K562 (cell line): ENCODE results near the gene TMEM114. TPM values are rescaled to one million over a fixed set of nuclear protein-coding genes. Genes with fewer than 3 reads are reported as not detected.

Experiments
- polyA plus RNA-seq, 8 experiments: library from polyadenylated mRNA; depleted of rRNA in 4 of 8; stranded (reverse) in 5 of 8; unstranded in 3 of 8; fragments of >200 nt; fragmentation: Nextera tagmentation in 2 of 8; fragmentation: Illumina TruSeq in 1 of 8; extraction: Ambion mirVana in 2 of 8; extraction: Trizol in 1 of 8; gene quantifications; 2 replicates each; pipeline versions ENCODE4 v1.2.1 to v1.2.3, GENCODE V29; 2011 to 2014; ENCODE audit warnings: inconsistent platforms in 1 of 8, missing spikeins in 1 of 8
- total RNA-seq, 7 experiments: library from RNA; depleted of rRNA in 6 of 7; stranded (reverse); fragments of >200 nt in 6 of 7; fragmentation: Illumina TruSeq in 2 of 7; extraction: Trizol in 2 of 7; gene quantifications; 2 replicates each; pipeline versions ENCODE4 v1.2.1 to v1.2.3, GENCODE V29; 2011 to 2021; ENCODE audit warnings: low replicate concordance in 1 of 7
- TF ChIP-seq, protein P1 (sequence below): fragments of 450-650 bp; IDR thresholded peaks from 2 replicates; pipeline ENCODE4 v1.6.1; 2016; ENCODE audit warnings: mild to moderate bottlenecking, moderate library complexity
- TF ChIP-seq, protein P2 (sequence below), 2 experiments: fragments of 250-450 bp in 1 of 2; fragments of 450-650 bp in 1 of 2; sonication (Bioruptor Pico) in 1 of 2; IDR thresholded peaks; 2 replicates each; pipeline versions ENCODE4 v1.6.1 to v1.8.0; 2016 to 2021; ENCODE audit warnings: mild to moderate bottlenecking in 2 of 2, moderate library complexity in 2 of 2, missing compliant biosample characterization in 1 of 2, missing genetic modification characterization in 1 of 2

The TMEM114 gene
- total and polyA plus RNA-seq, 9 of the 15 experiments (the other 6 are each of a cell fraction or from before 2014, with no cell fraction given), result not detected

DNA sequence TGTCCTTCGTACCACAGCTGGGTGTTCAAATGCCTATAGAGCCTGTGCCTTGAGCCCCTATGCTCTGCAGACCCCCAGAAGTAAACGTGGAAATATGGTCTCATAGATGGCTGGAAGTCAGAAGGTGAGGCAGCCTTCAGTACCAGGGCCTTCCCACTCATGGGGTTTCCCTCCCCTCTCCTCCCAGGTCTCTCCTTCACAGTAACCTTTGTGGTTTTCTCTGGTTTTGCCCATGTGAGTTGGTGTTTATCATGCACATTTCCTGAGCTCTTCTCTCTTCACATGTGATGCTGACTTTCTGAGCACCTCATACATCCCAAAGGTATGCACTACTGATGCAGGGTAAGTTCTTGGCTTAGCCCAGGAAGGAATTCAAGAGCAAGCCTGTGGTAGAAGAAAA lies 35.4 kb downstream of the TMEM114 start (continued):
- TF ChIP-seq, protein P1, sequence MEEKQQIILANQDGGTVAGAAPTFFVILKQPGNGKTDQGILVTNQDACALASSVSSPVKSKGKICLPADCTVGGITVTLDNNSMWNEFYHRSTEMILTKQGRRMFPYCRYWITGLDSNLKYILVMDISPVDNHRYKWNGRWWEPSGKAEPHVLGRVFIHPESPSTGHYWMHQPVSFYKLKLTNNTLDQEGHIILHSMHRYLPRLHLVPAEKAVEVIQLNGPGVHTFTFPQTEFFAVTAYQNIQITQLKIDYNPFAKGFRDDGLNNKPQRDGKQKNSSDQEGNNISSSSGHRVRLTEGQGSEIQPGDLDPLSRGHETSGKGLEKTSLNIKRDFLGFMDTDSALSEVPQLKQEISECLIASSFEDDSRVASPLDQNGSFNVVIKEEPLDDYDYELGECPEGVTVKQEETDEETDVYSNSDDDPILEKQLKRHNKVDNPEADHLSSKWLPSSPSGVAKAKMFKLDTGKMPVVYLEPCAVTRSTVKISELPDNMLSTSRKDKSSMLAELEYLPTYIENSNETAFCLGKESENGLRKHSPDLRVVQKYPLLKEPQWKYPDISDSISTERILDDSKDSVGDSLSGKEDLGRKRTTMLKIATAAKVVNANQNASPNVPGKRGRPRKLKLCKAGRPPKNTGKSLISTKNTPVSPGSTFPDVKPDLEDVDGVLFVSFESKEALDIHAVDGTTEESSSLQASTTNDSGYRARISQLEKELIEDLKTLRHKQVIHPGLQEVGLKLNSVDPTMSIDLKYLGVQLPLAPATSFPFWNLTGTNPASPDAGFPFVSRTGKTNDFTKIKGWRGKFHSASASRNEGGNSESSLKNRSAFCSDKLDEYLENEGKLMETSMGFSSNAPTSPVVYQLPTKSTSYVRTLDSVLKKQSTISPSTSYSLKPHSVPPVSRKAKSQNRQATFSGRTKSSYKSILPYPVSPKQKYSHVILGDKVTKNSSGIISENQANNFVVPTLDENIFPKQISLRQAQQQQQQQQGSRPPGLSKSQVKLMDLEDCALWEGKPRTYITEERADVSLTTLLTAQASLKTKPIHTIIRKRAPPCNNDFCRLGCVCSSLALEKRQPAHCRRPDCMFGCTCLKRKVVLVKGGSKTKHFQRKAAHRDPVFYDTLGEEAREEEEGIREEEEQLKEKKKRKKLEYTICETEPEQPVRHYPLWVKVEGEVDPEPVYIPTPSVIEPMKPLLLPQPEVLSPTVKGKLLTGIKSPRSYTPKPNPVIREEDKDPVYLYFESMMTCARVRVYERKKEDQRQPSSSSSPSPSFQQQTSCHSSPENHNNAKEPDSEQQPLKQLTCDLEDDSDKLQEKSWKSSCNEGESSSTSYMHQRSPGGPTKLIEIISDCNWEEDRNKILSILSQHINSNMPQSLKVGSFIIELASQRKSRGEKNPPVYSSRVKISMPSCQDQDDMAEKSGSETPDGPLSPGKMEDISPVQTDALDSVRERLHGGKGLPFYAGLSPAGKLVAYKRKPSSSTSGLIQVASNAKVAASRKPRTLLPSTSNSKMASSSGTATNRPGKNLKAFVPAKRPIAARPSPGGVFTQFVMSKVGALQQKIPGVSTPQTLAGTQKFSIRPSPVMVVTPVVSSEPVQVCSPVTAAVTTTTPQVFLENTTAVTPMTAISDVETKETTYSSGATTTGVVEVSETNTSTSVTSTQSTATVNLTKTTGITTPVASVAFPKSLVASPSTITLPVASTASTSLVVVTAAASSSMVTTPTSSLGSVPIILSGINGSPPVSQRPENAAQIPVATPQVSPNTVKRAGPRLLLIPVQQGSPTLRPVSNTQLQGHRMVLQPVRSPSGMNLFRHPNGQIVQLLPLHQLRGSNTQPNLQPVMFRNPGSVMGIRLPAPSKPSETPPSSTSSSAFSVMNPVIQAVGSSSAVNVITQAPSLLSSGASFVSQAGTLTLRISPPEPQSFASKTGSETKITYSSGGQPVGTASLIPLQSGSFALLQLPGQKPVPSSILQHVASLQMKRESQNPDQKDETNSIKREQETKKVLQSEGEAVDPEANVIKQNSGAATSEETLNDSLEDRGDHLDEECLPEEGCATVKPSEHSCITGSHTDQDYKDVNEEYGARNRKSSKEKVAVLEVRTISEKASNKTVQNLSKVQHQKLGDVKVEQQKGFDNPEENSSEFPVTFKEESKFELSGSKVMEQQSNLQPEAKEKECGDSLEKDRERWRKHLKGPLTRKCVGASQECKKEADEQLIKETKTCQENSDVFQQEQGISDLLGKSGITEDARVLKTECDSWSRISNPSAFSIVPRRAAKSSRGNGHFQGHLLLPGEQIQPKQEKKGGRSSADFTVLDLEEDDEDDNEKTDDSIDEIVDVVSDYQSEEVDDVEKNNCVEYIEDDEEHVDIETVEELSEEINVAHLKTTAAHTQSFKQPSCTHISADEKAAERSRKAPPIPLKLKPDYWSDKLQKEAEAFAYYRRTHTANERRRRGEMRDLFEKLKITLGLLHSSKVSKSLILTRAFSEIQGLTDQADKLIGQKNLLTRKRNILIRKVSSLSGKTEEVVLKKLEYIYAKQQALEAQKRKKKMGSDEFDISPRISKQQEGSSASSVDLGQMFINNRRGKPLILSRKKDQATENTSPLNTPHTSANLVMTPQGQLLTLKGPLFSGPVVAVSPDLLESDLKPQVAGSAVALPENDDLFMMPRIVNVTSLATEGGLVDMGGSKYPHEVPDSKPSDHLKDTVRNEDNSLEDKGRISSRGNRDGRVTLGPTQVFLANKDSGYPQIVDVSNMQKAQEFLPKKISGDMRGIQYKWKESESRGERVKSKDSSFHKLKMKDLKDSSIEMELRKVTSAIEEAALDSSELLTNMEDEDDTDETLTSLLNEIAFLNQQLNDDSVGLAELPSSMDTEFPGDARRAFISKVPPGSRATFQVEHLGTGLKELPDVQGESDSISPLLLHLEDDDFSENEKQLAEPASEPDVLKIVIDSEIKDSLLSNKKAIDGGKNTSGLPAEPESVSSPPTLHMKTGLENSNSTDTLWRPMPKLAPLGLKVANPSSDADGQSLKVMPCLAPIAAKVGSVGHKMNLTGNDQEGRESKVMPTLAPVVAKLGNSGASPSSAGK, result no peak
- TF ChIP-seq, protein P2, sequence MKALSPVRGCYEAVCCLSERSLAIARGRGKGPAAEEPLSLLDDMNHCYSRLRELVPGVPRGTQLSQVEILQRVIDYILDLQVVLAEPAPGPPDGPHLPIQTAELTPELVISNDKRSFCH (CRISPR knock-in tag; IDR thresholded peaks at IDR 0.05), result no peak
- TF ChIP-seq, protein P2 (tag; IDR thresholded peaks at IDR 0.05), result no peak
